ENCODE measurements around the gene GTF2H4. TPM values are rescaled to one million over a fixed set of nuclear protein-coding genes. Genes with fewer than 3 reads are reported as not detected.

GTF2H4 gene
- total RNA-seq, 2 donors from 2014 or later = 60.0 to 67.9 TPM

DNA sequence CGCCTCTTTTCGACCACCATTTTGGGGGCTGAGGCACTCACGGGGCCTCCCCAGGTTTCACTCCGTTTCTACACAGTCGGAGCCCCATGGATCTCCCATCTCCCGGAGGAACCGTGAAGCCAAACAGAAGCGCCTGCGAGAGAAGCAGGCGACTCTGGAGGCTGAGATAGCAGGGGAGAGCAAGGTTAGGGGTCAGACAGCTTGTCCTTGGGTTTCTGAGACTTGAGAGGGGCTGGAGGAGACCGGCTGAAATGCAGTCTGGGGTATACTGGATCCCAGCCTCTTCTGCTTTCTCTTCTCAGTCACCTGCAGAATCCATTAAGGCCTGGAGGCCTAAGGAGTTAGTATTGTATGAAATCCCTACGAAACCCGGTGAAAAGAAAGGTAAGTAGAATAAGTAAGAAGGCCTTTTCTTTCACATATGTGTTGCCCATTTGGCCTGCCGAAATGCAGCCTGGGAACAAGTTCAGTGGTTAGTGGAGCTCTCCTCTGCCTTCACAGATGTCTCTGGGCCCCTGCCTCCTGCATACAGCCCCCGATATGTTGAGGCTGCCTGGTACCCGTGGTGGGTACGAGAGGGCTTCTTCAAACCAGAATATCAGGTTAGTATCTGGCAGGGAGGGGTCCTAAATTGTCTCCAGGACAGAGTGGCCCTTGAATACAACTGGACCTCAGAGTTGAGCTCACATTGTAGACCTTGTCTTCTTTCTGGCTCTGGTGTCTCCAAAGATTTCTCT lies 7.0 kb downstream of the GTF2H4 start:
- peak overlapping the region; percentile 93 for H3K27ac Mint-ChIP-seq
- WGBS, 2 experiments (ENCODE audit: insufficient coverage in 1 of 2, insufficient read length in 1 of 2) = 79 to 80% methylated on average over 10 to 17 of the region's 17 CpGs
- H3K4me1 Mint-ChIP-seq = peaks cover 18% of the 10 kb centered on the region
- no peak overlapping the region for H3K27ac ChIP-seq (ENCODE audit: low read depth, low read length)
- peaks cover 55% of the 10 kb centered on the region for H3K36me3 ChIP-seq (ENCODE audit: control insufficient read depth, insufficient read depth, low read length)
- H3K4me3 ChIP-seq (ENCODE audit: low read length) = peak overlapping the region; percentile 85
- no peaks in the 10 kb centered on the region for H3K27me3 ChIP-seq (ENCODE audit: control insufficient read depth, insufficient read depth, low read length, poor library complexity, severe bottlenecking)
- H3K4me3 Mint-ChIP-seq = peak overlapping the region; percentile 71
- H3K9me3 Mint-ChIP-seq = no peaks in the 10 kb centered on the region
- no peaks in the 10 kb centered on the region for H3K27me3 Mint-ChIP-seq (ENCODE audit: insufficient read depth)
- DNase-seq = no peak
- TF ChIP-seq, protein P1, sequence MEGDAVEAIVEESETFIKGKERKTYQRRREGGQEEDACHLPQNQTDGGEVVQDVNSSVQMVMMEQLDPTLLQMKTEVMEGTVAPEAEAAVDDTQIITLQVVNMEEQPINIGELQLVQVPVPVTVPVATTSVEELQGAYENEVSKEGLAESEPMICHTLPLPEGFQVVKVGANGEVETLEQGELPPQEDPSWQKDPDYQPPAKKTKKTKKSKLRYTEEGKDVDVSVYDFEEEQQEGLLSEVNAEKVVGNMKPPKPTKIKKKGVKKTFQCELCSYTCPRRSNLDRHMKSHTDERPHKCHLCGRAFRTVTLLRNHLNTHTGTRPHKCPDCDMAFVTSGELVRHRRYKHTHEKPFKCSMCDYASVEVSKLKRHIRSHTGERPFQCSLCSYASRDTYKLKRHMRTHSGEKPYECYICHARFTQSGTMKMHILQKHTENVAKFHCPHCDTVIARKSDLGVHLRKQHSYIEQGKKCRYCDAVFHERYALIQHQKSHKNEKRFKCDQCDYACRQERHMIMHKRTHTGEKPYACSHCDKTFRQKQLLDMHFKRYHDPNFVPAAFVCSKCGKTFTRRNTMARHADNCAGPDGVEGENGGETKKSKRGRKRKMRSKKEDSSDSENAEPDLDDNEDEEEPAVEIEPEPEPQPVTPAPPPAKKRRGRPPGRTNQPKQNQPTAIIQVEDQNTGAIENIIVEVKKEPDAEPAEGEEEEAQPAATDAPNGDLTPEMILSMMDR (conservative IDR thresholded peaks at IDR 0.05) = no peak
- H3K9ac ChIP-seq (ENCODE audit: extremely low read depth, low read length, poor library complexity, severe bottlenecking) = peak overlapping the region; percentile 45
- H3K36me3 Mint-ChIP-seq (ENCODE audit: low read depth) = peaks cover 50% of the 10 kb centered on the region
- H3K9me3 ChIP-seq (ENCODE audit: control insufficient read depth, low read length) = no peaks in the 10 kb centered on the region
- H3K4me1 ChIP-seq (ENCODE audit: control insufficient read depth, insufficient read depth, low read length) = no peaks in the 10 kb centered on the region

- 50 to 51% methylated on average over 4 to 5 of the region's 5 CpGs for WGBS, 2 experiments (ENCODE audit: insufficient coverage in 1 of 2, insufficient read length in 1 of 2)
- peak; percentile 77 for DNase-seq
- TF ChIP-seq, protein P1 (conservative IDR thresholded peaks at IDR 0.05) = peak; percentile 82
- H3K36me3 ChIP-seq (ENCODE audit: control insufficient read depth, insufficient read depth, low read length) = peaks cover 55% of the 10 kb centered on the region
- no peaks in the 10 kb centered on the region for H3K27me3 Mint-ChIP-seq (ENCODE audit: insufficient read depth)
- H3K27me3 ChIP-seq (ENCODE audit: control insufficient read depth, insufficient read depth, low read length, poor library complexity, severe bottlenecking) = no peaks in the 10 kb centered on the region
- H3K4me3 ChIP-seq (ENCODE audit: low read length) = no peak overlapping the region
- peak overlapping the region; percentile 24 for H3K4me3 Mint-ChIP-seq
- peaks cover 18% of the 10 kb centered on the region for H3K4me1 Mint-ChIP-seq
- no peaks in the 10 kb centered on the region for H3K4me1 ChIP-seq (ENCODE audit: control insufficient read depth, insufficient read depth, low read length)
- H3K9ac ChIP-seq (ENCODE audit: extremely low read depth, low read length, poor library complexity, severe bottlenecking) = no peak overlapping the region
- no peaks in the 10 kb centered on the region for H3K9me3 Mint-ChIP-seq
- H3K36me3 Mint-ChIP-seq (ENCODE audit: low read depth) = peaks cover 51% of the 10 kb centered on the region
- H3K9me3 ChIP-seq (ENCODE audit: control insufficient read depth, low read length) = no peaks in the 10 kb centered on the region
- no peak overlapping the region for H3K27ac ChIP-seq (ENCODE audit: low read depth, low read length)
- peak overlapping the region; percentile 44 for H3K27ac Mint-ChIP-seq
These were observed 7.6 kb downstream of the GTF2H4 start for GRCh38 chr6:30915591-30915946.

GRCh38 chr6:30917041-30917440 lies 9.0 kb downstream of the GTF2H4 start:
- TF ChIP-seq, protein P1 (conservative IDR thresholded peaks at IDR 0.05) = no peak
- peaks cover 54% of the 10 kb centered on the region for H3K36me3 ChIP-seq (ENCODE audit: control insufficient read depth, insufficient read depth, low read length)
- no peaks in the 10 kb centered on the region for H3K27me3 Mint-ChIP-seq (ENCODE audit: insufficient read depth)
- no peaks in the 10 kb centered on the region for H3K27me3 ChIP-seq (ENCODE audit: control insufficient read depth, insufficient read depth, low read length, poor library complexity, severe bottlenecking)
- H3K27ac ChIP-seq (ENCODE audit: low read depth, low read length) = no peak overlapping the region
- 95 to 97% methylated on average over 5 to 7 of the region's 7 CpGs for WGBS, 2 experiments (ENCODE audit: insufficient coverage in 1 of 2, insufficient read length in 1 of 2)
- H3K4me3 Mint-ChIP-seq = no peak overlapping the region
- H3K9me3 Mint-ChIP-seq = no peaks in the 10 kb centered on the region
- no peaks in the 10 kb centered on the region for H3K4me1 ChIP-seq (ENCODE audit: control insufficient read depth, insufficient read depth, low read length)
- peaks cover 45% of the 10 kb centered on the region for H3K36me3 Mint-ChIP-seq (ENCODE audit: low read depth)
- H3K9ac ChIP-seq (ENCODE audit: extremely low read depth, low read length, poor library complexity, severe bottlenecking) = no peak overlapping the region
- H3K4me1 Mint-ChIP-seq = peaks cover 18% of the 10 kb centered on the region
- DNase-seq = no peak
- no peaks in the 10 kb centered on the region for H3K9me3 ChIP-seq (ENCODE audit: control insufficient read depth, low read length)
- no peak overlapping the region for H3K4me3 ChIP-seq (ENCODE audit: low read length)
- H3K27ac Mint-ChIP-seq = no peak overlapping the region

All from endodermal cell (in vitro differentiated cells).